ENCODE data around the gene CYP20A1. TPM values are rescaled to one million over a fixed set of nuclear protein-coding genes. Genes with fewer than 3 reads are reported as not detected.
"Not testable (repeated sequence)": the region's sequence is repeated elsewhere in the genome, so short reads cannot be mapped to it uniquely, and the experiment has no call there.

Gene CYP20A1
- total RNA-seq, 1 donor from 2014 or later, result 20.7 TPM

DNA sequence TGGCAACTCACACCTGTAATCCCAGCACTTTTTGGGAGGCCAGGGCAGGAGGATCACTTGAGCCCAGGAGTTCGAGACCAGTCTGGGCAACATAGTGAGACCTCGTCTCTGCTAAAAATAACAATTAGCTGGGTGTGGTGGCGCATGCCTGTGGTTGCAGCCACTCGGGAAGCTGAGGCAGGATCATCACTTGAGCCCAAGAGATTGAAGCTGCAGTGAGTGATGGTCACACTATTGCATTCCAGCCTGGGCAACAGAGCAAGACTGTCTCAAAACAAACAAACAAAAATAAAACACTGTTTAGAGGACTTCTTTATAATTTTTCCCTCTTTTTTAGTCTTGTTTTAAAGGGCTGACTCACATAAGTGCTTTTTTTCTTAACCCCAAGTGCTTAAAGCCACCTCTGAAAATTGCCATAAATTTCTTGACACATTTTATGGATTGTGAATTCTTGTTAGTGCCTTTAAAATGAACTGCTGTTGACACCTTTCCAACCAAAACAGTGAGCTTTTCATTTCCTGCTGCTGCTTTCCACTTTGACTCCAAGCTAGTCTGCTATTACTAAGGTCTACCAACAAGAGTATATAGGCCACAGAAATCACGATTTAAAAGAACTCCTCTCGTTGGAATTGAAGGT lies 41.7 kb downstream of the CYP20A1 start:
- DNase-seq, result no peak

DNA sequence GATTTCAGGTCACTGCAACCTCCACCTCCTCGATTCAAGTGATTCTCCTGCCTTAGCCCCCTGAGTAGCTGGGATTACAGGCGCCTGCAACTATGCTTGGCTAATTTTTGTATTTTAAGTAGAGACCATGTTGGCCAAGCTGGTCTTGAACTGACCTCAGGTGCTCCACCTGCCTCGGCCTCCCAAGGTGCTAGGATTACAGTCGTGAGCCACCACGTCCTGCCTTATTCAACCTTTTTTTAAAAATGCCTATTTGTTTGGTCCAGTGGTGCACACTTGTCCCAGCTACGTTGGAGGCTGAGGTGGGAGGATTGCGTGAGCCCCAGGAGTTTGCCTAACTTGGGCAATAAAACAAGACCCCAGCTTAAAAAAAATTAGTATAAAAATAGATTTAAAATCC lies 43.3 kb downstream of the CYP20A1 start:
- DNase-seq, result no peak

DNA sequence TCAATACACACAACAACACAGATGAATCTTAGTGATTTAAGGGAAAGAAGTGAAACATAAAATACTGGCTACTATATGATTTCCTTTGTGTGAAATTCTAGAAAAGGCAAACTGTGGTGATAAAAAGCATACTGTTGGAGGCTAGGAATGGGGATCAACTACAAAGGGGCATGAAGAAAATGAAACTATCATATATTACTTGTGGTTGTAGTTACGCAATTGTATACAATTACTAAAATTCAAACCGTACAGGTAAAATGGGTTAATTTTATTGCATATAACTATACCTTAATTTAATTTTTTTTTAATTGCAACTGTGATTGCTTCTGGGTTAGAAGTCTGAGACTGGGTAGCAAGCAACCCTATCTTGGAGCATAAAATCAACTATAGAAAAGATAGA lies 47.7 kb downstream of the CYP20A1 start:
- no peak for DNase-seq

DNA sequence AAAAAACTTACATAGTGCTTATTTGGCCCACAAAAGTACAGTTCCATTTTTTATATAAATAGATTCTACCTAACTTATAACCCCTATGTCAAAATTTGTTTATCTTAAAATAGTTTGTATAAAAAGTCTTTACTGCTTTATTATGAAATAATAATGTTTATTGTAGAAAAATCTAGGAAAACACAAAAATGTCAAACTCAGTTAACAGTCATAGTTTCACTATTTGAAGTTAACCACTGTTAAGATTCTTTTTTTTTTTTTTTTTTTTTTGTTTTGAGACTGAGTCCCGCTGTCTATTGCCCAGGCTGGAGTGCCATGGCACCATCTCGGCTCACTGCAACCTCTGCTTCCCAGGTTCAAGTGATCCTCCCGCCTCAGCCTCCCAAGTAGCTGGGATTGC lies 62.8 kb downstream of the CYP20A1 start:
- no peak for DNase-seq

DNA sequence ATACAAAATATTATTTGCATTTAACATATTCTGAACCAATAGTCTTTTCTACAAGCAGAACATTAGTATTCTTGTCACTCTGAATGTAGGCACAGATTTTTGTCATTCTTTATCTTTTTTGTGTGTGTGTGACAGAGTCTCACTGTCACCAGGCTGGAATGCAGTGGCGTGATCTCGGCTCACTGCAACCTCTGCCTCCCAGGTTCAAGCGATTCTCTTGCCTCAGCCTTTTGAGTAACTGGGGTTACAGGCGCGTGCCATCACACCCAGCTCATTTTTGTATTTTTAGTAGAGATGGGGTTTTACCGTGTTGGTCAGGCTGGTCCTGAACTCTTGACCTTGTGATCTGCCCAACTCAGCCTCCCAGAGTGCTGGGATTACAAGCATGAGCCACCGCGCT lies 63.8 kb downstream of the CYP20A1 start:
- DNase-seq, result not testable (repeated sequence)

DNA sequence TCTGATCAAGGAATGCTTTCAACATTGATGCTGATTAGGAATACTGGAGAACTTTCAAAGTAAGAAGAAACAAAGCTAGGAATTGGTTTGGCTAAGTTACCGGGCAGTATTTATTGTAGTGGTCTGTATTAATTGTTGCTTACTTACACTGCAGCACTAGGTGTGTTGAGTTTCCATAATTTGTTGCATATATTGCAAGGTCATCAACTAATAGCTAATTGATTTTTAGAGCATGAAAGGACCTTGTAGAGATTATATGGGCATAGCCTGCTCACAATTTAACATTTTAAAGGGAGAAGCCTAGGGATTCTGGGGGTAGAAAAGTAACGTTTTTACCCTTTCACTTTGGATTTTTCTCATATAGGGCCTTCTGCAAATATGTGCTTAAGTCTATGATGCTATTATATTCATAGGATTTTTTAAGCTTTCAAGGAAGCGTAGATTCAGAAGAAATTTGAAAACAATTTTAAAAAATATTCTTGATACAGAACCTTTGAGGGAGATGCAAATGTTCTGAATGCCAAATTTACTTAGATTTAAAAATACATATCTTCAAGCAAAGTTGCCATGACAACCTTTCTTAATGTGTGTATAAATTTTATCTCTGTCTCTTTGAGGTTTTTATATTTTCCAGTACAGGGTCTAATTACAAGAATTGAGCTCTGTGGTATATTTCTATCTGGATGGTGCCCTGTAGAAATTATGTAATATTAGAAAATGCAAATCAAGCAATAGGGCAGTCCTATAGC lies 72.0 kb downstream of the CYP20A1 start:
- no peak for DNase-seq

DNA sequence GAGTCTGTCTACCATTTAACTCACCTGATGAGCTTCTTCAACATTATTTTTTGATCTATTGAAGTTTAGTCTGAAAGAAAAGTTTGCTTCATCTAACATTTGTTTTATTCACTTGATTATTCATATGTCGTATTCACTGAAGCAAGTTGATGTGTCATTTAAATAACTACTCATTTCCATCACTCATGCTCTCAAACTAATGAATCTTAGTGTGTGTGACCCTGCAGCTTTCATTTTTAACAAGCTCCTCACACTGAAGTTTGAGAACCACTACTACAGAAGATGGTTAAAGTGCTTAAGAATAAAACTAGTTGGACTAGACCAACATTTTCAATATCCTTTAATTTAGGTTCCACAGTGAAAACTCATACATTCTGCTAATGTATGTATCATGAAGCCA lies 87.5 kb downstream of the CYP20A1 start:
- no peak for DNase-seq

DNA sequence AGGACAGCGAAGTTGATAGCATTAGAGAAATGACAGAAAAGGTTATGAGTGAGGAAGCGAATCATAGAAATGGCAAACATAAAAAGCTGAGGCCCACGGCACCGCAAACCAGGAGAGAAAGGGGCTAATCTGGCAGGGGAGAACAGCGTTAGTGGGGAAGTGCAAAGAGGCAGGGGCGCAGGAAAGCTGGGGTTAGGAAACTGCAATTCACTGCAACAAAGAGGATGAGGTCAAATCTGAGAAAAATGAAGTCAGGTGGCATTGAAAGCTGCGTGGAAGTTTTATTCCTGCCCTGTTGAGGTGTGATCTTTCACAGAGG lies 88.7 kb downstream of the CYP20A1 start:
- no peak for DNase-seq

DNA sequence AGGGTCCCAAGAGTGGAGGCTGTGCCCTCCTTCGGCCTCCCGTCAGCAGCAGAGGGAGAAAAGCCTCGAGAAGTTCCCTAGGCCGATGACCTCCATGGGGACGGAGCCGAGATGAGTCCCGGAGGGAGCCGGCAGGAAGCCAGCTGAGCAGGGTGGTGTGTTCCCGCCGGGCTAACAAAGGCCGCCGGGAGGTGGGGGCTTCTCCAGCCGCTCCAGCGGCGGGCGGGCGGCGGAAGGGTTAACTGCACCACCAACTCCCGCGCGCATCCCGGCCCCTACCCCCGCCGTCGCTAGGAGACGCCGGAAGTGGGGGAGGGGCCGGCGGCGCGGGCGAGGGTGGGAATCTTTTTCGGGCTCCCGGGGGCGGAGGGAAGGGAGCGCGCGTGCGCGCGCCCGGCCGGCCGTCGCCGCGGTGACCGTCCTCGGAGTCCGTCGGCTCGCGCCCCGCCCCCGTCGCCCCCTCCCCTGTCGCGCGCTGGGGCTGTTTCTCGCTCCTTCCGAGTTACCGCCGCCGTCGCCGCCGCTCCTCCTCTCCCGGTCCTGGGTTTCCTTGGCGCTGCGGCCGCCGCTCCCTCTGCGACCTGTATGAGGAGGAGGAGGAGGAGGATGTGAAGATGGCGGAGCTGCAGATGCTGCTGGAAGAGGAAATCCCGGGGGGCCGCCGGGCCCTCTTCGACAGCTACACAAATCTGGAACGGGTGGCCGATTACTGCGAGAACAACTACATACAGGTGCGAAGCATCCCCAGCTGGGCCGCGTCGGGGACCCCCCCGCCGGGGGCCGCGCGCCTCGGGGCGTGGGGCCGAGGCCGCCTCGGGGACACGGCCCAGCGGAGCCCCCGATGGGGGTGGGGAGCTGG lies 89.3 kb downstream of the CYP20A1 start, which contains the start of gene ABI2:
Gene ABI2 (plus strand): TSS at position 494 of the 859 bp plus-strand sequence. CDS start 121 bp downstream, at position 615.
- peak; percentile 73 for DNase-seq

DNA sequence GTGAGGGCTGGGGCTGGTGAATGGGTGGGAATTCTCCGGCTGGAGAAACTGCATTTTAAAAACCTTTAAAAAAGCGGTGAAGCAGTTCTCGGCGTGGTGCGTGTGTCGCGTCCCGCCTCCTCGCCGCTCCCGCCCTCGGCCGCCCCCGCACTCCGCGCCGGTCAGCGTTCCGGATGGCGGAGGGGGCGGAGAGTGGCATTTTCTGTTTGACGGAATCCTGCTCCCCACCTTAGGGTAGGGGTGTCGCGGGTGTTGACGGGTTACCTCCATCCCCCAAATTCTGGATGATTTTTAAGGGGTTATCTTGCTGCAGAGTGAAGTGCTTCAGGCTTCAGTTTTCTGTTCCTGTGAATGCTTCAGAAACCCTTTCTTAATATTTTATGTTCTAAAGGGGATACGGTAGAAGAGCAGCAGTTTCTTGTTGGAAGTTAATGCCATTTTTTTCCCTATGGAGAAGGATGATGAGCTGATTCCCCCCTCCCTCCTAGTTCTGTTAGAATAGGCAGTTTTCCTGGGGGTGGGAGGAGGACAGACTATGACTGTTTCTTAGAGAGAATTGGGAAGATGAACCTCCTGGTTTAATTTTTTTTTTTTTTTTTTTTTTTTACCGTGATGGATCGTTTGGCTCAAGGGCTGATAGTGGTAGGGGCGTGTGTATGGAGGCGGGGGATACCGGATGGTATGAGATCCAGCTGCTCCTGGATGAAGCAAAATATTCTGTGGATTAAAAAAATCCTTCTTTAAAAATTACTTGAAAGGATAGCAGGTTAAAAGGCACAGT lies 90.1 kb downstream of the CYP20A1 start:
- DNase-seq, result peak; percentile 25

DNA sequence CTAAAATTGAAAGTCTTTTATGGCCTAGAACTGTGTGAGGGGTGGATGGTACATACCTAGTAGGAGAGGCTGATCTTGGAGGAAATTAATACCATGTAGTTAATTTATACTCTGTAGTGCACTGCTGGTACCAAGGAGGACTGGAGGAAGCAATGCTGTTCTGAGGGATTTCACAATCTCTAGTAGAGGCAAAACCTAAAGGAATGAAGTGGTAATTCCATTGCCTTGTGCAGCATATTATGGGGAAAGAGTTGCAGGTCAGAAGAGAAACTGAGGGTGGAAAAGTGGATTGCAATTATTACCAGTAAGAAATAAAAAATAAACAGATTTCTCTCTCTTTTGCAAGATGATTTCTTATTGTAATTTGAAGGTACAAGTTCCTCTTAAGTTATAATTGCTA lies 91.6 kb downstream of the CYP20A1 start:
- DNase-seq, result no peak

DNA sequence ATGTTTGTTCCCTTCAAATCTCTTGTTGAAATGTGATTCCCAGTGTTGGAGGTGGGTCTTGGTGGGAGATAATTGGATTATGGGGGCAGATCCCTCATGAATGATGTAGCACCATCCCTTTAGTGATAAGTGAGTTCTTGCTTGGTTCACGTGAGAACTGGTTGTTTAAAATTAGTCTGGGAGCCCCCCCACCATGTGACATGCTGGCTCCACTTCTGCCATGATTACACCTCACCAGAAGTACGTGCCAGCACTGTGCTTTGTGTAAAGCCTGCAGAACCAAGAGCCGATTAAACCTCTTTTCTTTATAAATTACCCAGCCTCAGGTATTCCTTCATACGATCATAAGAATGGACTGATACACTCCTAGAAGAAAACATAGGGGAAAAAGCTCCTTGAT lies 99.5 kb downstream of the CYP20A1 start:
- no peak for DNase-seq

DNA sequence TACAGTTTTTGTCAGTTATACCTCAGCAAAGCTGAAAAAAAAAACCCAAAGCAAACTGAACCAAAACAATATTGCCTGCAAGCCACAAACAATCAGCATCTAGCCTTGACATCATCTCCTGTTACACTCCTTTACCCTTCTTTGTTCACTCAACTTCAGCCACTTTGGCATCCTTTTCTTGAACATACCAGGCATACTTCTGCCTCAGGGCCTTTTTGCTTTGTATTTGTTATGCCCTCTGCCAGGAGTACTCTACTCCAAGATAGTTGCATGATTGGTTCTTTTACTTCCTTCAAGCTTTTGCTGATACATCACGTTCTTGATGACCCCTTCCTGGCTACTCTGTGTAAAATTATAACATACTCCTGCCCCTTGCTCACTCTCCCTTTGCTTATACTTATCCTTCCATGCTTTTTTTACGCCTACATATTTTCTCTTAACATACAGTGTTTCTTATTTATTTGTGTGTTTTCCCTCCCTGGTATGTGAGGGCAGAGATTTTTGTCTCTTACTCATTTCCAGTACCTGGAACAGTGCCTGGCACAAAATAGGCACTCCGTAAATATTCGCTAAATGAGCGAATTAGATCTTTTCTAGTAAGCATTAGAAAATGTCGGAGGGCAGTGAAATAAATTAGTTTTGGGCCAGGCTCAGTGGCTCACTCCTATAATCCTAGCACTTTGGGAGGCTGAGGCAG lies 102.1 kb downstream of the CYP20A1 start:
- DNase-seq, result no peak

DNA sequence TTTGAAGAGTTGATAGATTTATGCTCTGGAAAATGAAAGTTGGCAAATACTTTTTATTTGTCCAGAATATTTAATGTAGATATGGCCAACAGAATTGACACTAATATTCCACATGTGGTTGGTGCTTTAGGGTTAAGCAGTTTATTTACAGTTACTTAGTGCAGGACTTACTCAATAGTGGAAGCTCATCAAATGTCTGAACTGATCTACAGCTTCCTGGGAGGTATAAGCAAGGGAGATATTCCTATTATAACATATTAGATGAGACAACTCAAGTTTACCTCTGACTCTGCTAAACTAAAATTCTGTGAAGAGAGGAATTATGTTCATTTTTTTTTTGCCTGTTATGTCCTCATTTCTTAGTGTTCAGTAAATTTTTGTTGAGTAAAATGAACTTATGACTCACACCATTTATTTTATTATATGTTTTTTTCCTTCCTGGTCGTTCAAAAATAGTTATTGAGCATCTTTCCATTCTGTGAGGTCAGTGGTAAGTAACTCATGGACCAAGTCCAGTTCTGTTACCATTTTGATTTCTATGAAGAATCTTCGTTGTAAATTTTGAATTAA lies 103.0 kb downstream of the CYP20A1 start:
- no peak for DNase-seq

DNA sequence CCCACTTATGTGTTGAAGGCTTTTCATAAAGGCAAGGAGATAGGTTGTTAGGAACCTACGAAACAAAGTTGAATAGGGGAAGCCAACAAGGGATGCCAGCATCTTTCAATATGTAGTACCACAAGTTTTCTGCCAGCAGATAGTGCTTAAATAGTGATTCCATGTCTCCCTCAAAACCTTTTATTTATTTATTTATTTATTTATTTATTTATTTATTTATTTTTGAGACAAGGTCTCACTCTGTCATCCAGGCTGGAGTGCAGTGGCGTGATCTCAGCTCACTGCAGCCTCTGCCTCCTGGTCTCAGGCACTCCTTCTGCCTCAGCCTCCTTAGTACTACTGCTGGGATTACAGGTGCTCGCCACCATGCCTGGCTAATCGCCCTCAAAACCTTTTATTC lies 103.6 kb downstream of the CYP20A1 start:
- not testable (repeated sequence) for DNase-seq

DNA sequence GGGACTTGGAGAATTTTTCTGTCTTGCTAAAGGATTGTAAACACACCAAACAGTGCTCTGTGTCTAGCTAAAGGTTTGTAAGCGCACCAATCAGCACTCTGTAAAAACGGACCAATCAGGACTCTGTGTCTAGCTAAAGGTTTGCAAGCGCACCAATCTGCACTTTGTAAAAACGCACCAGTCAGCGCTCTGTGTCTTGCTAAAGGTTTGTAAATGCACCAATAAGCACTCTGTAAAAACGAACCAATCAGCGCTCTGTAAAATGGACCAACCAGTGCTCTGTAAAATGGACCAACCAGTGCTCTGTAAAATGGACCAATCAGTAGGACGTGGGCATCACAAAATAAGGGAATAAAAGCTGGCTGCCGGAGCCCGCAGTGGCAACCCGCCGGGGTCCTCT lies 105.8 kb downstream of the CYP20A1 start:
- no peak for DNase-seq

DNA sequence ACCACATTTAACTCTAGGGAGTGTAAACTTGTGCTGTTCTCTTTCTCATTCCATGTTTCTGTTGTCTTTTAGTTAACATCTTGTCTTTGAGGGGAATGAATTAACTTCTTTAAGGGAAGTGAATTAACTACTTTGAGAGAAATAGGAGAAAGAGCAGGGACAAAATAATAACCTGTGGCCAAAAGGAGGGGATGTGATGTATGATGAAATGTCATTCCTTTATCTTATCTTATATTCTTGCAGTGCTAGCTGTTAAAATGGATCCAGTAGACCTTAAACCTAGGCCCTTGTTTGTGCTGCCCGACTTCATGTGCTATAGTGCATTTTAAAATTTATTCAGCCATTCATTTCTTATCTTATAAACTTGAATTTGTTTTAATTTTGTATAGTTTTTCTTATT lies 107.8 kb downstream of the CYP20A1 start:
- DNase-seq, result no peak

DNA sequence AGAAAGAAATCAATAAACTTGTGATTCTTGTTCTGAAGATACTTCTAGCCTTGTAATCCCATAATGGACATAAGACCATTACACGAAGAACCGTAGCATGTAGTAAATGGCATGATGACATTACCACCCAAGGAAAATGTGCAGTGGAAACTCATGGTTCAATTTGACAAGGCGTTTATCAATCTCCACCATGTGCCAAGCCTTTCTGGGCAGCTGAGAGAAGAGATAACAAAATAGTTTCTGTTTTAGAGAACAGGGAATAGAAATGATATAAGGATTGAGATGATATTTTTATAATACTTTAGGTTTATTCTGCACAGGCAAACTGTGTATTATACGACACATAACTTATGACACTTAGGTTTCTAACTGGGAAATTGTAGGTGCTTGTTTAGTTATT lies 108.6 kb downstream of the CYP20A1 start:
- no peak for DNase-seq

DNA sequence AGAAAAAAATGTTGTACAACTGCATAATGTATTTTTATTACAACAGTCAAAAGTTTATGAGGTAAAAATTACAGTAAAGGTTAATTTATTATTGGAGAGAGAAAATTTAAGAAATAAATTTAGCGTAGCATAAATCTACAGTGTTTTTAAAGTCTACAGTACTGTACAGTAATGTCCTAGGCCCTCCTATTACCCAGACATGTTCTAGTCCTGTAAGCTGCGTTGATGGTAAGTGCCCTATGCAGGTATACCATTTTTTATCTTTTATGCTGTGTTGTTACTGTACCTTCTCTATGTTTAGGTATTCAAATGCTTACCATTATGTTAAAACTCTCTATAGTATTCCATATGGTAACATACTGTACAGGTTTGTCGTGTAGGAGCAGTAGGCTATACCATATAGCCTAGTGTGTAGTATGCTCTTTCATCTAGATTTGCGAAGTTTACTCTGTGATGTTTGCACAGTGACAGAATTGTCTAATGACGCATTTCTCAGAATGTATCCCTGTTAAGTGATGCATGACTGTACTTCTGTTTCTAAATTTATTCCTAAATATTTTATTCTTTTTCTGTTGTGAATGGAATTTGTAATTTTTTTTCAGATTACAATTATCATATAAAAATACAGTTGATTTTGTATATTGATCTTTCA lies 113.9 kb downstream of the CYP20A1 start:
- no peak for DNase-seq

DNA sequence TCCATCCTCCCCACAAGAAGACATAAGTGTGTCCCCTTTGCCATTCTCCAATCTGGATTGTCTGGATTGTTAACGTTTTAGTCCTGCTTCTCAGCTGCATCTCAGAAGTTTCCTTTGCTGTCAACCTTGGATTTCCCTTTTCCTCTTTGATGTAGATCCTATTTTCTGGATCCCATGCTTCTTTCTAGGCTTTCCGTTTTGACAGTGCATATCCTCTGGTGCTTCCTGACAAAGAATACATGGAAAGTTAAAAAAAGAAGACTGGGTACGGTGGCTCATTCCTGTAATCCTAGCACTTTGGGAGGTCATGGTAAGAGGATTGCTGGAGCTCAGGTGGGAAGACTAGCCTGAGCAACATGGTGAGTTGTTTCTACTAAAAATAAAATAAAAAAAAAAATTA lies 116.1 kb downstream of the CYP20A1 start:
- no peak for DNase-seq

Measured in occipital lobe (tissue), 2 donors.